Measurements from ENCODE around the gene RNF157. TPM values are rescaled to one million over a fixed set of nuclear protein-coding genes. Genes with fewer than 3 reads are reported as not detected.

RNF157 gene
- total RNA-seq, 1 donor from 2014 or later: 8.8 TPM

- no peak overlapping the region for H3K27ac ChIP-seq
- no peaks in the 10 kb centered on the region for H3K36me3 ChIP-seq
- H3K4me3 ChIP-seq: no peak overlapping the region
- intact Hi-C loops (cut with DNase I): no loop called here
- no peaks in the 10 kb centered on the region for H3K27me3 ChIP-seq
- peaks cover 11% of the 10 kb centered on the region for H3K4me1 ChIP-seq
- DNase-seq (ENCODE audit: extremely low spot score in 2 of 2): peak in 1 of 2 donors; percentile 91
- TF ChIP-seq POLR2A (IDR thresholded peaks at IDR 0.05) (no peak), CTCF (IDR thresholded peaks at IDR 0.05) (peak; percentile 92 to 98 (median 93)), POLR2AphosphoS5 (IDR thresholded peaks at IDR 0.05; ENCODE audit: insufficient read depth in 1 of 2, low read depth in 1 of 2) (peak; percentile 28 to 29)
- H3K9me3 ChIP-seq: no peaks in the 10 kb centered on the region
Measured at GRCh38 chr17:76278952-76279741, 38.9 kb upstream of the RNF157 start.

- TF ChIP-seq CTCF (IDR thresholded peaks at IDR 0.05): no peak
- TF ChIP-seq POLR2A (IDR thresholded peaks at IDR 0.05): no peak
- TF ChIP-seq POLR2AphosphoS5 (IDR thresholded peaks at IDR 0.05; ENCODE audit: insufficient read depth in 1 of 2, low read depth in 1 of 2): no peak
- Histone ChIP-seq H3K36me3 (no peaks in the 10 kb centered on the region), H3K9me3 (no peaks in the 10 kb centered on the region), H3K27me3 (no peaks in the 10 kb centered on the region), H3K4me1 (peaks cover 14% of the 10 kb centered on the region), H3K4me3 (no peak overlapping the region), H3K27ac (no peak overlapping the region)
- intact Hi-C loops (cut with DNase I): no loop called here
- peak in 1 of 2 donors; percentile 74 for DNase-seq (ENCODE audit: extremely low spot score in 2 of 2)
Measured at GRCh38 chr17:76278268-76278908, 38.1 kb upstream of the RNF157 start.

GRCh38 chr17:76277300-76278267, 37.3 kb upstream of the RNF157 start:
- Histone ChIP-seq H3K27ac (no peak overlapping the region), H3K36me3 (no peaks in the 10 kb centered on the region), H3K27me3 (no peaks in the 10 kb centered on the region), H3K9me3 (no peaks in the 10 kb centered on the region), H3K4me3 (no peak overlapping the region), H3K4me1 (peaks cover 22% of the 10 kb centered on the region)
- DNase-seq (ENCODE audit: extremely low spot score in 2 of 2): no peak
- intact Hi-C loops (cut with DNase I): no loop called here
- no peak for TF ChIP-seq CTCF (IDR thresholded peaks at IDR 0.05)
- no peak for TF ChIP-seq POLR2A (IDR thresholded peaks at IDR 0.05)
- no peak for TF ChIP-seq POLR2AphosphoS5 (IDR thresholded peaks at IDR 0.05; ENCODE audit: insufficient read depth in 1 of 2, low read depth in 1 of 2)

- intact Hi-C loops (cut with DNase I): no loop called here
Measured at GRCh38 chr17:76276461-76277299, 36.4 kb upstream of the RNF157 start.

More at GRCh38 chr17:76276461-76277299, 36.4 kb upstream of the RNF157 start:
- no peak for DNase-seq (ENCODE audit: extremely low spot score in 2 of 2)
- Histone ChIP-seq H3K27ac (no peak overlapping the region), H3K9me3 (no peaks in the 10 kb centered on the region), H3K4me3 (no peak overlapping the region), H3K4me1 (peaks cover 31% of the 10 kb centered on the region), H3K27me3 (no peaks in the 10 kb centered on the region), H3K36me3 (no peaks in the 10 kb centered on the region)
- no peak for TF ChIP-seq POLR2A (IDR thresholded peaks at IDR 0.05)
- TF ChIP-seq CTCF (IDR thresholded peaks at IDR 0.05): no peak
- TF ChIP-seq POLR2AphosphoS5 (IDR thresholded peaks at IDR 0.05; ENCODE audit: insufficient read depth in 1 of 2, low read depth in 1 of 2): no peak
